NCI-H128 (cell line): ENCODE measurements around the gene TAS2R43.
"Not testable (repeated sequence)": the region's sequence is repeated elsewhere in the genome, so short reads cannot be mapped to it uniquely, and the experiment has no call there.

Experiments
- DNase-seq: peaks from one replicate; lab custom pipeline; 2025; ENCODE audit not compliant: unreplicated experiment; lab: John Stamatoyannopoulos, UW

TAS2R43 gene

GRCh38 chr12:11092128-11092527 lies at the start of gene TAS2R43:
Gene TAS2R43 (minus strand): TSS chr12:11092313. CDS start chr12:11092229, 84 bp downstream.
- DNase-seq = no peak

GRCh38 chr12:11136075-11136474 lies 44.0 kb upstream of the TAS2R43 start:
- no peak for DNase-seq

GRCh38 chr12:11134305-11134704 lies 42.2 kb upstream of the TAS2R43 start, which contains the start of gene TAS2R30:
Gene TAS2R30 (minus strand): TSS chr12:11134644. CDS start chr12:11134244, 400 bp downstream.
- DNase-seq = no peak

GRCh38 chr12:11133816-11134215 lies 41.7 kb upstream of the TAS2R43 start:
- DNase-seq = no peak

- DNase-seq = no peak
Observed at GRCh38 chr12:11133162-11133561, 41.0 kb upstream of the TAS2R43 start.

- no peak for DNase-seq
Observed at GRCh38 chr12:11130999-11131398, 38.9 kb upstream of the TAS2R43 start.

GRCh38 chr12:11130382-11130781 lies 38.3 kb upstream of the TAS2R43 start:
- DNase-seq = no peak

GRCh38 chr12:11114130-11114529 lies 22.0 kb upstream of the TAS2R43 start:
- not testable (repeated sequence) for DNase-seq

- DNase-seq = not testable (repeated sequence)
Observed at GRCh38 chr12:11111213-11111612, 19.1 kb upstream of the TAS2R43 start.

- DNase-seq = no peak
Observed at GRCh38 chr12:11108862-11109261, 16.7 kb upstream of the TAS2R43 start.

GRCh38 chr12:11107719-11108118 lies 15.6 kb upstream of the TAS2R43 start:
- no peak for DNase-seq

- DNase-seq = no peak
Observed at GRCh38 chr12:11106288-11106687, 14.2 kb upstream of the TAS2R43 start.

GRCh38 chr12:11105546-11105945 lies 13.4 kb upstream of the TAS2R43 start:
- no peak for DNase-seq

GRCh38 chr12:11094910-11095309 lies 2.8 kb upstream of the TAS2R43 start:
- not testable (repeated sequence) for DNase-seq

- DNase-seq = no peak
Observed at GRCh38 chr12:11089246-11089645, 2.9 kb downstream of the TAS2R43 start.

- DNase-seq = no peak
Observed at GRCh38 chr12:11085419-11085818, 6.7 kb downstream of the TAS2R43 start.

GRCh38 chr12:11081987-11082386 lies 10.1 kb downstream of the TAS2R43 start:
- DNase-seq = no peak

- no peak for DNase-seq
Observed at GRCh38 chr12:11078246-11078645, 13.9 kb downstream of the TAS2R43 start.

GRCh38 chr12:11075642-11076041 lies 16.5 kb downstream of the TAS2R43 start:
- DNase-seq = no peak

- DNase-seq = no peak
Observed at GRCh38 chr12:11071414-11071813, 20.7 kb downstream of the TAS2R43 start.

- DNase-seq = no peak
Observed at GRCh38 chr12:11070999-11071398, 21.1 kb downstream of the TAS2R43 start.

GRCh38 chr12:11069854-11070365 lies 22.2 kb downstream of the TAS2R43 start:
- DNase-seq = no peak

- no peak for DNase-seq
Observed at GRCh38 chr12:11067514-11067913, 24.6 kb downstream of the TAS2R43 start.
